IPS DF 4.7 (cell line): ENCODE results near the gene MRTFB.

Experiments
- DNase-seq: peaks from one replicate; pipeline ENCODE4 v3.0.0-alpha.2; 2013; ENCODE audit warnings: low spot score; ENCODE audit errors: extremely low read depth

MRTFB gene

GRCh38 chr16:14232106-14232864 lies 161.2 kb downstream of the MRTFB start:
- no peak for DNase-seq

GRCh38 chr16:14236401-14236800 lies 165.3 kb downstream of the MRTFB start:
- DNase-seq, result no peak

- no peak for DNase-seq
These were observed 167.6 kb downstream of the MRTFB start for GRCh38 chr16:14238756-14239155.

- DNase-seq, result no peak
These were observed 168.7 kb downstream of the MRTFB start for GRCh38 chr16:14239791-14240190.

- DNase-seq, result no peak
These were observed 169.2 kb downstream of the MRTFB start for GRCh38 chr16:14240219-14240843.

GRCh38 chr16:14240964-14241363 lies 169.8 kb downstream of the MRTFB start:
- no peak for DNase-seq

- no peak for DNase-seq
These were observed 170.5 kb downstream of the MRTFB start for GRCh38 chr16:14241631-14242030.

- no peak for DNase-seq
These were observed 171.7 kb downstream of the MRTFB start for GRCh38 chr16:14242769-14243168.

- no peak for DNase-seq
These were observed 173.3 kb downstream of the MRTFB start for GRCh38 chr16:14244196-14245010.

GRCh38 chr16:14248791-14249190 lies 177.7 kb downstream of the MRTFB start:
- no peak for DNase-seq

GRCh38 chr16:14249291-14250032 lies 178.3 kb downstream of the MRTFB start:
- DNase-seq, result peak; percentile 3

GRCh38 chr16:14251419-14251818 lies 180.3 kb downstream of the MRTFB start:
- no peak for DNase-seq

- no peak for DNase-seq
These were observed 181.7 kb downstream of the MRTFB start for GRCh38 chr16:14252860-14253259.

GRCh38 chr16:14263011-14263410 lies 191.9 kb downstream of the MRTFB start:
- DNase-seq, result no peak

- no peak for DNase-seq
These were observed 192.7 kb downstream of the MRTFB start for GRCh38 chr16:14263769-14264168.

GRCh38 chr16:14264327-14264943 lies 193.3 kb downstream of the MRTFB start:
- DNase-seq, result no peak

- no peak for DNase-seq
These were observed 197.0 kb downstream of the MRTFB start for GRCh38 chr16:14268073-14268472.

GRCh38 chr16:14275934-14276333 lies 204.8 kb downstream of the MRTFB start:
- DNase-seq, result no peak

GRCh38 chr16:14278749-14279148 lies 207.6 kb downstream of the MRTFB start:
- DNase-seq, result no peak

GRCh38 chr16:14280541-14280940 lies 209.4 kb downstream of the MRTFB start:
- DNase-seq, result no peak

GRCh38 chr16:14283786-14284185 lies 212.7 kb downstream of the MRTFB start:
- DNase-seq, result no peak
